ENCODE results near the gene PTGDR2.

PTGDR2 gene

DNA sequence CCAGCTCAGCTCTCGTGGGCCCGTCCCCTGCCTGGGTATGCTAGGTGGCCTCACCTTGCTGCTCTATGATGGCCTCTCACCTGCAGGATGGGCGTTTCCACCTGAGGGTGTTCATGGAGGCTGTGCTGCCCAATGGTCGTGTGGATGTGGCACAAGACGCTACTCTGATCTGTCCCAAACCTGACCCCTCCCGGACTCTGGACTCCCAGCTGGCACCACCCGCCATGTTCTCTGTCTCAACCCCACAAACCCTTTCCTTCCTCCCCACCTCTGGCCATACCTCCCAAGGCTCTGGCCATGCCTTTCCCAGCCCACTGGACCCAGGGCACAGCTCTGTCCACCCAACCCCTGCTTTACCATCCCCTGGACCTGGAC, 13.7 kb upstream of the PTGDR2 start:
- TF ChIP-seq, protein P1, sequence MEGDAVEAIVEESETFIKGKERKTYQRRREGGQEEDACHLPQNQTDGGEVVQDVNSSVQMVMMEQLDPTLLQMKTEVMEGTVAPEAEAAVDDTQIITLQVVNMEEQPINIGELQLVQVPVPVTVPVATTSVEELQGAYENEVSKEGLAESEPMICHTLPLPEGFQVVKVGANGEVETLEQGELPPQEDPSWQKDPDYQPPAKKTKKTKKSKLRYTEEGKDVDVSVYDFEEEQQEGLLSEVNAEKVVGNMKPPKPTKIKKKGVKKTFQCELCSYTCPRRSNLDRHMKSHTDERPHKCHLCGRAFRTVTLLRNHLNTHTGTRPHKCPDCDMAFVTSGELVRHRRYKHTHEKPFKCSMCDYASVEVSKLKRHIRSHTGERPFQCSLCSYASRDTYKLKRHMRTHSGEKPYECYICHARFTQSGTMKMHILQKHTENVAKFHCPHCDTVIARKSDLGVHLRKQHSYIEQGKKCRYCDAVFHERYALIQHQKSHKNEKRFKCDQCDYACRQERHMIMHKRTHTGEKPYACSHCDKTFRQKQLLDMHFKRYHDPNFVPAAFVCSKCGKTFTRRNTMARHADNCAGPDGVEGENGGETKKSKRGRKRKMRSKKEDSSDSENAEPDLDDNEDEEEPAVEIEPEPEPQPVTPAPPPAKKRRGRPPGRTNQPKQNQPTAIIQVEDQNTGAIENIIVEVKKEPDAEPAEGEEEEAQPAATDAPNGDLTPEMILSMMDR (IDR thresholded peaks at IDR 0.05; ENCODE audit: low read depth, low read length), result no peak
- Histone ChIP-seq H3K4me1 (no peaks in the 10 kb centered on the region), H3K4me3 (ENCODE audit: low read depth, low read length) (no peak overlapping the region), H3K36me3 (no peaks in the 10 kb centered on the region), H3K27me3 (no peaks in the 10 kb centered on the region), H3K9me3 (no peaks in the 10 kb centered on the region)
- DNase-seq, result no peak

DNA sequence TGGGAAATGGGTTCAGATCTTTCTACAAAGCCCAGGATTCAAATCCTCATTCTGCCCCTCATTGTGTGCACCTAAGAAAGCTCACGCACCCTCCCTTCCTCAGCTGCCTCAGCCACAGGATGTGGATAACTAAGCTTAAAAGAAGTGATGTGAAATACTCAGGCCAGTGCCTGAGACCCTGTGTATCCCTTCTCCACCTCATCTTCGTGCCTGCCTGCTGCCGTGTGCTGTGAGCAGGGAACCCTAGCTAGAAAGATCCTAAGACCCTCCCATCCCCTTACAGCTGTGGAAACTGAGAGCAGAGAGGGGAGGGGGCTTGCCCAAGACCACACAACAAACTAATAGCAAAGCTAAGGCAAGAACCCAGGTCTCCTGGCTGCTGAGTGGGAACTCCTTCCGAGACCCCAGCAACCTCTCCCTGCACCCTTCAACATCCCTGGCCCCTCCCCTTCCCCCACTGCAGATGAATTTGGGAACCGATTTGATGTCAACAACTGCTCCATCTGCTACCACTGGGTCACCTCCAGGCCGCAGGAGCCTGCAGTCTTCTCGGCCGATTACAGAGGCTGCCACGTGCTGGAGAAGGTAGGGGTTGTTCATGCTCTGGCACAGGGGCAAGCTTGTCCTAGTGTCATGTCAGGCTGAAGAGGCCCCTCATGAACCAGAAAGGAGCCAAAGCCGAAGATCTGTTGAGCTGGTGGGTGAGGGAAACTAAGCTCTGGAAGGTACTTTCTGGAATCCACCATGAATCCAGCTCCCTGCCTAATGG, 13.1 kb upstream of the PTGDR2 start:
- H3K27me3 ChIP-seq, result no peaks in the 10 kb centered on the region
- H3K4me1 ChIP-seq, result no peaks in the 10 kb centered on the region
- H3K4me3 ChIP-seq (ENCODE audit: low read depth, low read length), result no peak overlapping the region
- DNase-seq, result no peak
- no peaks in the 10 kb centered on the region for H3K36me3 ChIP-seq
- TF ChIP-seq, protein P1 (IDR thresholded peaks at IDR 0.05; ENCODE audit: low read depth, low read length), result no peak
- H3K9me3 ChIP-seq, result no peaks in the 10 kb centered on the region

DNA sequence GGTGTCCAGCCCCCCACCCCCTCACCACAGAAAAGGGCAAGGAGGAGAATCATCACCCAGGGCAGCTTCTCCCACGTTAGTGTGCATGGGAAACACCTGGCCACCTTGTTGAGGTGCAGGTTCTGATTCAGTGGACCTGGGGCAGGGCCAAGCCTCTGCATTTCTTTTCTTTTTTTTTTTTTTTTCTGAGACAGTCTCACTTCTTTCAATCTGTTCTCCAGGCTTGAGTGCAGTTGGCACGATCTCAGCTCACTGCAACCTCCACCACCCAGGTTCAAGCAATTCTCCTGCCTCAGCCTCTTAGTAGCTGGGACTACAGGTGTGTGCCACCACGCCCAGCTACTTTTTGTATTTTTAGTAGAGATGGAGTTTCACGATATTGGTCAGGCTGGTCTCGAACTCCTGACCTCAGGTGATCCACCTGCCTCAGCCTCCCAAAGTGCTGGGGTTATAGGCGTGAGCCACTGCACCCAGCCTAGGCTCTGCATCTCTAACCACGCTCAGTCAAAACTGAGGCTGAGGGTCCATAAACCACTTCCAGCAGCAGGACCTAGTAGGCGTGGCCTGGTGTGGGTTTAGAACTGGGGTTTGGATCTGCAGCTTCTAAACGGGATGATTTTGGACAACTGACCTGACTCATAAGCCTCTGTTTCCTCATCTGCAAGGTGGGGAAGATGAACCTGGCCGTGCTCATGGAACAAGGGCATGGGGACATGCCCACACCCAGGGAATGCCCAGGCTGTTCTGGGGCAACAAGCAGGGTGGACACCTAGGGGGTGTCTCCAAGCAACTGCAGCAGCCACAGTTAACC, 12.3 kb upstream of the PTGDR2 start:
- DNase-seq, result no peak
- H3K27me3 ChIP-seq, result no peaks in the 10 kb centered on the region
- no peak overlapping the region for H3K4me3 ChIP-seq (ENCODE audit: low read depth, low read length)
- no peaks in the 10 kb centered on the region for H3K4me1 ChIP-seq
- TF ChIP-seq, protein P1 (IDR thresholded peaks at IDR 0.05; ENCODE audit: low read depth, low read length), result no peak
- no peaks in the 10 kb centered on the region for H3K36me3 ChIP-seq
- no peaks in the 10 kb centered on the region for H3K9me3 ChIP-seq

DNA sequence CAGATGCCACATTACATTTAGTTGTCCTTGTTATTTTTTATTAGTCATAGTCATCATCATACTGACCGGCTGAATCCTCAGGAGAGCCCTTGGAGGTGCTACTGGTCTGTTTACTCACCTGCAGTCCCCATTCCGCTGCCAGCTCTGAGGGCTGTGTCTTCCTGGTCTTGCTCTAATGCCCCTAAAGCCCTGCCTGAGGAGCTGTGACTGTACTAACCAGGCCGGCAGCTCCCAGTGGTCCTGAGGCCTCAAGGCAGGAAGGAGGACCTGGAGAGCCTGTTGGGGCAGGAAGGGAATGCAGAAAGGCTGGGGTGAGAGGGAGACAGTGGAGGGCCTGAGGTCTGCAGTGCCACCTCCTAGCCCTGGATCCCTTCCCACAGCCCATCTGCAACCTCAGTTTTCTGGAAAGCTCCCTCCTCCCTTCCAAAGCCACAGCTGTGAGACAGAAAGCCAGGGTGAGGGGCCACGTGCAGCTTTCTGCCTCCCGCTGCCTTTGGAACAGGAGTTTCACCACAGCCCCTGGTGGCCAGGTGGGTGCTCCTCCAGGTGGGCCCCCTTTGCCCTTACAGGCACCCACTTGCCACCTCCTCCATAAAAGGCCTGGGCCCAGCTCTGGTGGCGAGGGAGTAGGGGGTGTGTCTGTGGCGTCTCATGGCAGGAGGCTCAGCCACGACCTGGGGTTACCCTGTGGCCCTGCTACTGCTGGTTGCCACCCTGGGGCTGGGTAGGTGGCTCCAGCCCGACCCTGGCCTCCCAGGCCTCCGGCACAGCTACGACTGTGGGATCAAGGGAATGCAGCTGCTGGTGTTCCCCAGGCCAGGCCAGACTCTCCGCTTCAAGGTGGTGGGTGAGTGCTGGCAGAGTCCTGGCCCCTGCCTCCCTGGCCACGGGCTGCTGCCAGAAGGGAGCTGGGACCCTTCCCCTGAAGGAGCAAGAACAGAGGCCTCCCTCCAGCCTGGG, 11.4 kb upstream of the PTGDR2 start, which contains the start of gene ZP1:
TSS of gene ZP1 (plus strand) at position 632 of the 960 bp plus-strand sequence. CDS start at position 652, 20 bp downstream.
- no peaks in the 10 kb centered on the region for H3K4me1 ChIP-seq
- TF ChIP-seq, protein P1 (IDR thresholded peaks at IDR 0.05; ENCODE audit: low read depth, low read length), result no peak
- H3K36me3 ChIP-seq, result no peaks in the 10 kb centered on the region
- DNase-seq, result no peak
- no peaks in the 10 kb centered on the region for H3K27me3 ChIP-seq
- no peak within 1 kb of the TSS for H3K4me3 ChIP-seq (ENCODE audit: low read depth, low read length)
- no peaks in the 10 kb centered on the region for H3K9me3 ChIP-seq

DNA sequence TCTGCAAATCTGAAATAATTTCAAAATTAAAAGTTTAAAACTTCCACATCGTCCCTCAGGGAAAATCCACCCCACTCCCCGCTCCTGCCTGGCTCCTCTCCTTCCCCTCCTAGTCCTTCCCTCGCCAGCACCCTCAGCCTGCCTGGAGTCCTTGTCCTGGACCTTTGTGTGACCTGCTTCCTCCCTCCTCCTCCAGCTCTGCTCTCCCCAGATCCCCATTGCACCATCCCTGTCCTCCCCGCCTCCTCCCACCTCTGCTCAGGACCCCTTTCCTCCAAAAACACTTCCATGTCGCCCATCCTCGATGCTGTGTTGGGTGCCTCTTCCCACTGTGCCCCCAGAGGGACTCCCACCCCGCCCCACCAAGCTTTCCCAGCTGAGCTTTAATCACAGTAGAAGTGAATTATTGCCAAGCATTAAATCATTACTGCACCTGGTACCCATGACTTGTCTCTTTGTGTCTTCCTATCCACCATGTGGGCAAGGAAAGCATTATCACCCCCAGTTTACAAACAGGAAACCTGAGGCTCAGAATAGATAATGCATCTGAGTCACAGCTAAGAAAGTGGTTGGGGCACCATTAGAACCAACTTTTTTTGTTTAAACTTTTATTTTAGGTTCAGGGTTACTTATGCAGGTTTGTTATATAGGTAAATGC, 9.2 kb upstream of the PTGDR2 start:
- H3K4me1 ChIP-seq, result no peaks in the 10 kb centered on the region

More for the DNA sequence above, 9.2 kb upstream of the PTGDR2 start:
- Histone ChIP-seq H3K36me3 (no peaks in the 10 kb centered on the region), H3K9me3 (no peaks in the 10 kb centered on the region), H3K4me3 (ENCODE audit: low read depth, low read length) (no peak overlapping the region), H3K27me3 (no peaks in the 10 kb centered on the region)
- no peak for DNase-seq
- TF ChIP-seq, protein P1 (IDR thresholded peaks at IDR 0.05; ENCODE audit: low read depth, low read length), result no peak
